Karpas-422 (cell line): ENCODE data around the gene BMP4. TPM values are rescaled to one million over a fixed set of nuclear protein-coding genes. Genes with fewer than 3 reads are reported as not detected.

Experiments
- DNase-seq: peaks from one replicate; pipeline ENCODE4 v3.0.0-alpha.2; 2015
- H2AFZ ChIP-seq: fragments of 200-600 bp; sonication (generic); 2 replicates; pipeline ENCODE4 v1.6.1; 2014; ENCODE audit warnings: antibody characterized with exemption, low read length, mixed read lengths
- H3K27ac ChIP-seq: fragments of 200-600 bp; sonication (generic); 2 replicates; pipeline ENCODE4 v1.5.1; 2014; ENCODE audit warnings: mild to moderate bottlenecking, low read length, moderate library complexity
- H3K27me3 ChIP-seq: fragments of 200-600 bp; sonication (generic); 2 replicates; pipeline ENCODE4 v1.6.1; 2014; ENCODE audit warnings: low read length, mixed read lengths
- H3K36me3 ChIP-seq: fragments of 200-600 bp; sonication (generic); 2 replicates; pipeline ENCODE4 v1.6.1; 2014; ENCODE audit warnings: low read length, mixed read lengths; ENCODE audit not compliant: insufficient read depth
- H3K4me1 ChIP-seq: fragments of 200-600 bp; sonication (generic); 2 replicates; pipeline ENCODE4 v1.6.1; 2014; ENCODE audit warnings: mild to moderate bottlenecking, low read length, mixed read lengths
- H3K4me2 ChIP-seq: fragments of 200-600 bp; sonication (generic); 2 replicates; pipeline ENCODE4 v1.6.1; 2014; ENCODE audit warnings: low read length, low read depth, mild to moderate bottlenecking; ENCODE audit not compliant: poor library complexity, severe bottlenecking
- H3K4me3 ChIP-seq: fragments of 200-600 bp; sonication (generic); 2 replicates; pipeline ENCODE4 v1.5.1; 2014; ENCODE audit warnings: mild to moderate bottlenecking, antibody characterized with exemption, low read length, mixed read lengths
- H3K79me2 ChIP-seq: fragments of 200-600 bp; sonication (generic); 2 replicates; pipeline ENCODE4 v1.6.1; 2014; ENCODE audit warnings: mild to moderate bottlenecking, low read length, mixed read lengths
- H3K9ac ChIP-seq: fragments of 200-600 bp; sonication (generic); 2 replicates; pipeline ENCODE4 v1.6.0; 2014; ENCODE audit warnings: low read length
- H3K9me2 ChIP-seq: fragments of 200-600 bp; sonication (generic), shearing (Covaris generic); replicated peaks from 2 replicates; pipeline ENCODE4 v1.6.0; 2014; ENCODE audit warnings: mild to moderate bottlenecking, low read length, moderate library complexity; ENCODE audit not compliant: insufficient read depth
- H3K9me3 ChIP-seq: fragments of 300-700, 200-600 bp; sonication (generic); 2 replicates; pipeline ENCODE4 v1.6.1; 2014; ENCODE audit warnings: low read length, mixed read lengths
- H4K20me1 ChIP-seq: fragments of 200-600 bp; sonication (generic); 2 replicates; pipeline ENCODE4 v1.6.1; 2014; ENCODE audit warnings: mild to moderate bottlenecking, antibody characterized with exemption, low read length, low read depth; ENCODE audit not compliant: insufficient read depth
- total RNA-seq: library from RNA; depleted of rRNA; stranded (reverse); fragments of >200 nt; shearing (Covaris generic); gene quantifications from 2 replicates; pipeline ENCODE4 v1.2.3, GENCODE V29; 2014; ENCODE audit warnings: low replicate concordance

Gene BMP4
- total RNA-seq, 1 experiment from 2014 or later, result not detected

GRCh38 chr14:53952533-53952932 is 4.1 kb downstream of the BMP4 start:
- H3K4me1 ChIP-seq, result no peaks in the 10 kb centered on the region
- H3K27me3 ChIP-seq, result no peaks in the 10 kb centered on the region
- no peak overlapping the region for H2AFZ ChIP-seq
- H3K4me3 ChIP-seq, result no peak overlapping the region
- no peaks in the 10 kb centered on the region for H4K20me1 ChIP-seq
- no peaks in the 10 kb centered on the region for H3K79me2 ChIP-seq
- no peak overlapping the region for H3K9ac ChIP-seq
- no peak overlapping the region for H3K4me2 ChIP-seq
- no peak overlapping the region for H3K27ac ChIP-seq
- H3K9me2 ChIP-seq, result no peaks in the 10 kb centered on the region
- DNase-seq, result no peak
- no peaks in the 10 kb centered on the region for H3K9me3 ChIP-seq
- no peaks in the 10 kb centered on the region for H3K36me3 ChIP-seq

DNA sequence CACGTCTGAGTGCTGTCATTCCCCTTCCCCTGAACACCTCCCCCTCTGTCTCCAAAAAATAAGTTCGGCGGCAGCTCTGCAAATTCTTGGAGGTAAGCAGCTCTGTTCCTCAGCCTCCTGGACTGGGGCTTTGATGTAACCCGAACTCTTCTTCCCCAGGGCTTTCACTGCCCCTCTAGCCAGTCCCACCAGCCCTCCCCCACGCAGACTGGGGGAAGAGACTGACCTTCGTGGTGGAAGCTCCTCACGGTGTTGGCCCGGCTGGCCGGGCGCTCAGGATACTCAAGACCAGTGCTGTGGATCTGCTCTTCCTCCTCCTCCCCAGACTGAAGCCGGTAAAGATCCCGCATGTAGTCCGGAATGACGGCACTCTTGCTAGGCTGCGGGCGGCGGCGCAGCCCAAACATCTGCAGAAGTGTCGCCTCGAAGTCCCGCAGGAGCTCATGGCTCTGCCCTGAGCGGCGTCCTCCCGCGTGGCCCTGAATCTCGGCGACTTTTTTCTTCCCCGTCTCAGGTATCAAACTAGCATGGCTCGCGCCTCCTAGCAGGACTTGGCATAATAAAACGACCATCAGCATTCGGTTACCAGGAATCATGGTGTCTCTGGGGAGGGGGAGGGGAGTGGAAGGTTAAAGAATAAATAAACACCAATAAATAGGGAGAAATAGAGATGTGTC is 4.9 kb downstream of the BMP4 start:
- no peak for DNase-seq
- Histone ChIP-seq H3K9me3 (no peaks in the 10 kb centered on the region), H3K4me2 (no peak overlapping the region), H2AFZ (no peak overlapping the region), H3K27ac (no peak overlapping the region), H4K20me1 (no peaks in the 10 kb centered on the region), H3K79me2 (no peaks in the 10 kb centered on the region), H3K4me3 (no peak overlapping the region), H3K27me3 (no peaks in the 10 kb centered on the region), H3K9ac (no peak overlapping the region), H3K9me2 (no peaks in the 10 kb centered on the region), H3K4me1 (no peaks in the 10 kb centered on the region), H3K36me3 (no peaks in the 10 kb centered on the region)

- no peak for DNase-seq
- no peaks in the 10 kb centered on the region for H3K9me2 ChIP-seq
- H3K27ac ChIP-seq, result no peak overlapping the region
- no peaks in the 10 kb centered on the region for H3K9me3 ChIP-seq
- H3K36me3 ChIP-seq, result no peaks in the 10 kb centered on the region
- H3K9ac ChIP-seq, result no peak overlapping the region
- no peak overlapping the region for H2AFZ ChIP-seq
- no peak overlapping the region for H3K4me2 ChIP-seq
- no peaks in the 10 kb centered on the region for H3K4me1 ChIP-seq
- no peaks in the 10 kb centered on the region for H4K20me1 ChIP-seq
- H3K4me3 ChIP-seq, result no peak overlapping the region
- no peaks in the 10 kb centered on the region for H3K27me3 ChIP-seq
- H3K79me2 ChIP-seq, result no peaks in the 10 kb centered on the region
Observed at GRCh38 chr14:53951243-53951626, 5.4 kb downstream of the BMP4 start.

- no peaks in the 10 kb centered on the region for H3K79me2 ChIP-seq
- H3K27ac ChIP-seq, result no peak overlapping the region
- no peak overlapping the region for H3K4me2 ChIP-seq
- H3K36me3 ChIP-seq, result no peaks in the 10 kb centered on the region
- no peak overlapping the region for H2AFZ ChIP-seq
- no peak overlapping the region for H3K4me3 ChIP-seq
- DNase-seq, result no peak
- no peaks in the 10 kb centered on the region for H3K9me3 ChIP-seq
- H3K27me3 ChIP-seq, result no peaks in the 10 kb centered on the region
- no peaks in the 10 kb centered on the region for H3K9me2 ChIP-seq
- no peaks in the 10 kb centered on the region for H3K4me1 ChIP-seq
- no peaks in the 10 kb centered on the region for H4K20me1 ChIP-seq
- no peak overlapping the region for H3K9ac ChIP-seq
Observed at GRCh38 chr14:53950031-53950793, 6.4 kb downstream of the BMP4 start.

- H2AFZ ChIP-seq, result no peak overlapping the region
Observed at GRCh38 chr14:53949201-53949600, 7.4 kb downstream of the BMP4 start.

GRCh38 chr14:53948205-53948884 is 8.3 kb downstream of the BMP4 start:
- no peaks in the 10 kb centered on the region for H3K27me3 ChIP-seq
- H3K27ac ChIP-seq, result no peak overlapping the region
- no peak for DNase-seq
- H3K4me2 ChIP-seq, result no peak overlapping the region
- H3K9me2 ChIP-seq, result no peaks in the 10 kb centered on the region
- H3K4me3 ChIP-seq, result no peak overlapping the region
- no peak overlapping the region for H3K9ac ChIP-seq
- H4K20me1 ChIP-seq, result no peaks in the 10 kb centered on the region
- H2AFZ ChIP-seq, result no peak overlapping the region
- no peaks in the 10 kb centered on the region for H3K79me2 ChIP-seq
- H3K4me1 ChIP-seq, result 0 out of 2 replicates have a peak, but pooled peaks cover 2% of the 10 kb centered on the region
- H3K36me3 ChIP-seq, result no peaks in the 10 kb centered on the region
- no peaks in the 10 kb centered on the region for H3K9me3 ChIP-seq

More at GRCh38 chr14:53949201-53949600, 7.4 kb downstream of the BMP4 start:
- no peak overlapping the region for H3K9ac ChIP-seq
- no peaks in the 10 kb centered on the region for H3K79me2 ChIP-seq
- H3K9me2 ChIP-seq, result no peaks in the 10 kb centered on the region
- H3K4me1 ChIP-seq, result no peaks in the 10 kb centered on the region
- H4K20me1 ChIP-seq, result no peaks in the 10 kb centered on the region
- no peak overlapping the region for H3K4me3 ChIP-seq
- H3K36me3 ChIP-seq, result no peaks in the 10 kb centered on the region
- H3K27me3 ChIP-seq, result no peaks in the 10 kb centered on the region
- H3K9me3 ChIP-seq, result no peaks in the 10 kb centered on the region
- DNase-seq, result no peak
- no peak overlapping the region for H3K27ac ChIP-seq
- H3K4me2 ChIP-seq, result no peak overlapping the region

DNA sequence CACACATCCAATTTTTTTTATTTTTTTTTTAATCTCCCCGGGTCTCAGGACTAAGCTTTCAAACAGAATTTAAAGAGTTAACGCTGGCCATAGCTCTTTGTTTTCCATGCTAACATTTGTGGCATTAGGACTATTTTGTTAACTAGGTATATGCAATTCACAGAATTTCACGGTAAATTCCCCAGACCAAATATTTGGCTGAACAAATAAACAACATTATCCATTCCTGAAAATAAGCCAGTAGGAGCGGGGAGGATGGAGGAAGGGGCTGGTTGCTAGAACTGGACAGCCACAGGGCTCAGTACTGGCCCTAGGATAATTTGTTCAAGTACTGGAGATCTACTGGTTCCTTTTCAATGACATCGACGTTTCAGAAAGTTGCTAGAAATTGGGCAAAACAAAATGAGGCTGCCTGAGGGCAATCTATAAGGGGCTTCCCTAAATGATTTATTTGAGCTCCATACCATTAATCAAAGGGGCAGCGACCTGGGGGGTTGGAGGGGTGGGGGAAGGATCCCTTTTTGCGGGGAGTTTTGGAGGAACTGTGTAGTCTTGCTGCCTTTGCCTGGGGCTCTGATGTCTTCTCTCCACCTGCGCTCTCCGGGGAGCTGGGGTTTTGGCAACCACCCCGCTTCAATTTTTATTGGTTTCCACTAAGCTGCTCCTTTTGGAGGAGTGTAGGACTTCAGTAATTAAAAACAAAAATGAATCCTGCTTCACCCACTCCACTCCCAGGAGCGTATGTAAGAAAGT is 9.0 kb downstream of the BMP4 start:
- Histone ChIP-seq H3K9ac (no peak overlapping the region), H3K4me2 (no peak overlapping the region), H3K4me3 (no peak overlapping the region), H3K27me3 (no peaks in the 10 kb centered on the region), H3K36me3 (no peaks in the 10 kb centered on the region), H3K79me2 (no peaks in the 10 kb centered on the region), H3K27ac (no peak overlapping the region), H3K9me2 (no peaks in the 10 kb centered on the region), H4K20me1 (no peaks in the 10 kb centered on the region), H2AFZ (no peak overlapping the region), H3K4me1 (0 out of 2 replicates have a peak, but pooled peaks cover 3% of the 10 kb centered on the region), H3K9me3 (no peaks in the 10 kb centered on the region)
- no peak for DNase-seq

- Histone ChIP-seq H3K9me3 (no peaks in the 10 kb centered on the region), H4K20me1 (no peaks in the 10 kb centered on the region), H3K9me2 (no peaks in the 10 kb centered on the region), H3K4me2 (no peak overlapping the region), H3K4me1 (0 out of 2 replicates have a peak, but pooled peaks cover 3% of the 10 kb centered on the region), H3K9ac (no peak overlapping the region), H3K27me3 (no peaks in the 10 kb centered on the region), H3K36me3 (no peaks in the 10 kb centered on the region), H3K27ac (no peak overlapping the region), H2AFZ (no peak overlapping the region), H3K4me3 (no peak overlapping the region), H3K79me2 (no peaks in the 10 kb centered on the region)
- no peak for DNase-seq
Observed at GRCh38 chr14:53947094-53947445, 9.6 kb downstream of the BMP4 start.
